Endothelial cell of umbilical vein (primary cell): ENCODE measurements around the gene VWA7. TPM values are rescaled to one million over a fixed set of nuclear protein-coding genes. Genes with fewer than 3 reads are reported as not detected.
A peak's percentile ranks its signal among the peaks of the same experiment; 100 is the strongest.

ENCODE experiments used
- BruUV-seq: library from RNA; stranded (reverse); fragments of 400-500 nt; replicated peaks from 2 replicates; lab custom pipeline; 2021; lab: Mats Ljungman, UMichigan
- CTCF ChIA-PET: fragments of 300-600, 350-600 bp; sonication (Branson Sonifier 250); formaldehyde crosslinking; loops from one replicate; lab custom pipeline; 2021; ENCODE audit warnings: antibody characterized with exemption, inconsistent platforms; lab: Charles Lee
- POLR2A ChIA-PET: fragments of 300-600, 350-600 bp; sonication (Branson Sonifier 250); formaldehyde crosslinking; loops from one replicate; lab custom pipeline; 2021; ENCODE audit warnings: antibody characterized with exemption, inconsistent platforms; lab: Charles Lee
- DNase-seq: peaks from one replicate; pipeline ENCODE4 v3.0.0-alpha.2; 2011; ENCODE audit warnings: low read depth, low spot score
- FAIRE-seq: peaks from 2 replicates; lab custom pipeline; 2011; peaks lifted over from hg19 to GRCh38; lab: Jason Lieb, UNC
- H2AFZ ChIP-seq: 2 replicates; pipeline ENCODE4 v1.6.0; 2012; ENCODE audit warnings: low read depth, low read length, control low read depth, inconsistent platforms
- H3K27ac ChIP-seq: 2 replicates; pipeline ENCODE4 v1.5.1; 2011; ENCODE audit warnings: low read depth, mild to moderate bottlenecking, control low read depth, low read length, moderate library complexity; ENCODE audit not compliant: insufficient read depth
- H3K27me3 ChIP-seq, 2 experiments: 2 replicates each; pipeline versions ENCODE4 v1.6.0 to v1.6.1; 2011; ENCODE audit warnings: low read length in 2 of 2, mixed read lengths in 1 of 2; ENCODE audit not compliant: control insufficient read depth in 2 of 2, insufficient read depth in 2 of 2
- H3K36me3 ChIP-seq, 2 experiments: 2 replicates in 1 of 2; 3 replicates in 1 of 2; pipeline ENCODE4 v1.5.1; 2011; ENCODE audit warnings: low read length in 2 of 2, mild to moderate bottlenecking in 1 of 2, moderate library complexity in 1 of 2; ENCODE audit not compliant: control insufficient read depth in 2 of 2, insufficient read depth in 2 of 2; ENCODE audit errors: extremely low read depth in 1 of 2
- H3K4me1 ChIP-seq: 3 replicates; pipeline ENCODE4 v1.5.1; 2011; ENCODE audit warnings: mild to moderate bottlenecking, low read length; ENCODE audit not compliant: control insufficient read depth, insufficient read depth; ENCODE audit errors: extremely low read depth
- H3K4me2 ChIP-seq: 2 replicates; pipeline ENCODE4 v1.6.1; 2011; ENCODE audit warnings: low read length, control low read depth, mixed read lengths; ENCODE audit not compliant: insufficient read depth
- H3K4me3 ChIP-seq, 3 experiments: fragments of 200-600 bp in 1 of 3; sonication (generic), shearing (Covaris generic) in 1 of 3; replicated peaks in 1 of 3; 2 replicates each; pipeline ENCODE4 v1.5.1; 2011 to 2016; ENCODE audit warnings: control low read depth in 3 of 3, low read length in 3 of 3, mild to moderate bottlenecking in 2 of 3, inconsistent platforms in 1 of 3, low read depth in 1 of 3, moderate library complexity in 1 of 3; ENCODE audit not compliant: insufficient read depth in 1 of 3
- H3K79me2 ChIP-seq: 2 replicates; pipeline ENCODE4 v1.6.0; 2012; ENCODE audit warnings: low read length, inconsistent platforms; ENCODE audit not compliant: control insufficient read depth, insufficient read depth
- H3K9ac ChIP-seq: replicated peaks from 2 replicates; pipeline ENCODE3; 2011; ENCODE audit warnings: low read length, control low read depth; ENCODE audit not compliant: insufficient read depth; ENCODE audit errors: extremely low read depth
- H3K9me1 ChIP-seq: replicated peaks from 3 replicates; pipeline ENCODE4 v1.6.0; 2011; ENCODE audit warnings: mild to moderate bottlenecking, low read length; ENCODE audit not compliant: control insufficient read depth, insufficient read depth; ENCODE audit errors: extremely low read depth
- H3K9me3 ChIP-seq: replicated peaks from 2 replicates; pipeline ENCODE4 v1.5.1; 2012; ENCODE audit warnings: low read length, inconsistent platforms; ENCODE audit not compliant: control insufficient read depth, insufficient read depth
- H4K20me1 ChIP-seq: replicated peaks from 2 replicates; pipeline ENCODE3; 2011; ENCODE audit warnings: mild to moderate bottlenecking, low read length; ENCODE audit not compliant: control insufficient read depth, insufficient read depth; ENCODE audit errors: extremely low read depth
- JUN ChIP-seq: IDR thresholded peaks from 2 replicates; pipeline ENCODE4 v1.6.1; 2011; ENCODE audit warnings: borderline replicate concordance, low read depth; ENCODE audit not compliant: insufficient read length, insufficient read depth
- MYC ChIP-seq: IDR thresholded peaks from one replicate; pipeline ENCODE4 v1.6.1; 2011; ENCODE audit warnings: mild to moderate bottlenecking, low read depth, low read length
- dilution Hi-C: fragments of 300-500 bp; cut with MboI; formaldehyde crosslinking; loops from one replicate; pipeline ENCODE4 v1.15.0; 2019; ENCODE audit warnings: low sequenced_read_pairs; ENCODE audit not compliant: extremely low pct_ligation_motif_present
- intact Hi-C: fragments of 100-400 bp; cut with micrococcal nuclease; formaldehyde crosslinking; loops from one replicate; pipeline ENCODE4 v1.10.0; 2022
- polyA plus RNA-seq, 4 experiments: library from polyadenylated mRNA; depleted of rRNA in 3 of 4; stranded (reverse) in 3 of 4; unstranded in 1 of 4; fragments of >200 nt; gene quantifications; 2 replicates each; pipeline versions ENCODE4 v1.2.1 to v1.2.3, GENCODE V29; 2011 to 2012; ENCODE audit warnings: missing spikeins in 1 of 4
- total RNA-seq: library from RNA; stranded (reverse); gene quantifications from 2 replicates; pipeline ENCODE4 v1.2.3, GENCODE V29; 2021
- TF ChIP-seq, protein P1 (sequence below): IDR thresholded peaks from 2 replicates; pipeline ENCODE4 v1.6.1; 2011; ENCODE audit not compliant: insufficient read depth, insufficient read length
- TF ChIP-seq, protein P2 (sequence below), 2 donors: IDR thresholded peaks; 1 replicate in 1 of 2; 2 replicates in 1 of 2; pipeline ENCODE4 v1.5.1; 2011; ENCODE audit warnings: low read length in 2 of 2, mild to moderate bottlenecking in 2 of 2, moderate library complexity in 2 of 2, control low read depth in 1 of 2, inconsistent platforms in 1 of 2, low read depth in 1 of 2; ENCODE audit not compliant: insufficient read depth in 1 of 2; ENCODE audit errors: extremely low read depth in 1 of 2

Gene VWA7
- total and polyA plus RNA-seq, 2 donors (not counting 3 experiments of a cell fraction or from before 2014, with no cell fraction given) = 0.11 to 0.51 TPM

DNA sequence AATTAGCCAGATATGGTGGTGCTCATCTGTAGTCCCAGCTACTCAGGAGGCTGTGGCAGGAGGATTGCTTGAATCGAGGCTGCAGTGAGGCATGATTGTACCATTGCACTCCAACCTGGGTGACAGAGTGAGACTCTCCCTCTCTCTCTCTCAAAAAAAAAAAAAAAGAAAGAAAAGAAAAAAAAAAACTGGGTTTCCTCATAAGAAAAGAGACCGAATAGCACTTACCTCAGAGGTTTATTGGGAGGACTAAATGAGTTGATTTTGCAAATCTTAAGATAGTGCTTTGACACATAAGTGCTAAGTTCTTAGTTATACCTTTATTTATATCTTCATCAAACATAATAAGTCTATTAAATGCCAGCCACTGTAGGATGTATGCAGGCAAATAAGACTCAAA, 6.3 kb downstream of the VWA7 start:
- no TSS peak for BruUV-seq

DNA sequence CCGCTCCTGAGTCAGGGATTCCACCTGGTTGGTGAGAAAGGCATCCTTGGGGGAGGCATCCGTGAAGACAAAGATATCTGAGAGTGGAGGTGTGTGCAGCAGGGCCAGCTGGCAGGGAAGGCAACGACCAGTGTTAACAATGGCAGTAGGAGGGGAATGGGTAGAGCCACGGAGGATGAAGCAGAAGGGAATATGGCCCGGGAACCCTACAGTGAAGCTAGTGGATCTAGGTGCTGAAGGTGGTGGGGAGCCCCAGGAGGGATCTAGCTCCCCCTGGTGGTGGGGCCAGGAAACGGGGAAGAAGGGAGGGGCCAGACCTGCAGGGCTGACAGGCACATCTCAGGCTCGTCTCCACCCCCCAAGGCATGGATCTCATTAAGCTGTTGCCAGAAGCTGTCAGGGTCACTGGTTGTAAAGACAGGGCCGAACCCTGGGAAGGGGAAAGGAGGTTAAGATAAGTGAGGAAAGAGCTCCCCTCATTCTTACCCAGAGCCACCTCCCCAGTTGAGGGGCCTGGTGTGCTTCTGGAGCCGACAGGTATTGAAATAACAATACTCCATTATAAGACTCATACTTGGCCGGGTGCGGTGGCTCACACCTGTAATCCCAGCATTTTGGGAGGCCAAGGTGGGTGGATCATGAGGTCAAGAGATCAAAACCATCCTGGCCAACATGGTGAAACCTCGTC, 7.3 kb downstream of the VWA7 start:
- intact Hi-C loops (loop anchor here (1.0 to 5.0 kb wide), 4 partner anchors 32 to 223 kb away; partner anchors contain the start of genes ATP6V1G2, DDAH2 and NFKBIL1), dilution Hi-C loops (no loop called here)
- H3K4me3 ChIP-seq = no peak overlapping the region
- no peaks in the 10 kb centered on the region for H3K4me1 ChIP-seq
- no peaks in the 10 kb centered on the region for H3K27me3 ChIP-seq
- H3K27ac ChIP-seq = no peak overlapping the region
- no peak overlapping the region for H3K9ac ChIP-seq
- POLR2A ChIA-PET = interaction anchor here (0.7 to 1.2 kb wide), 4 partner anchors 34 to 45 kb away, joined by 3 to 4 read pairs (median 3); partner anchors contain the start of genes CLIC1, DDAH2, HSPA1A and HSPA1L
- no TSS peak for BruUV-seq
- no peak for FAIRE-seq
- CTCF ChIA-PET = interaction anchor here (0.5 to 6.6 kb wide), 34 partner anchors 8 to 222 kb away, joined by 3 to 61 read pairs (median 5); partner anchors contain the start of genes ABHD16A, CLIC1, DDAH2 and HSPA1B
- H3K9me3 ChIP-seq = no peaks in the 10 kb centered on the region
- peak; percentile 66 for DNase-seq
- no peaks in the 10 kb centered on the region for H4K20me1 ChIP-seq
- no peaks in the 10 kb centered on the region for H3K79me2 ChIP-seq
- no peak overlapping the region for H2AFZ ChIP-seq
- TF ChIP-seq, protein P1, sequence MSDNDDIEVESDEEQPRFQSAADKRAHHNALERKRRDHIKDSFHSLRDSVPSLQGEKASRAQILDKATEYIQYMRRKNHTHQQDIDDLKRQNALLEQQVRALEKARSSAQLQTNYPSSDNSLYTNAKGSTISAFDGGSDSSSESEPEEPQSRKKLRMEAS = no peak
- TF ChIP-seq, protein P2, sequence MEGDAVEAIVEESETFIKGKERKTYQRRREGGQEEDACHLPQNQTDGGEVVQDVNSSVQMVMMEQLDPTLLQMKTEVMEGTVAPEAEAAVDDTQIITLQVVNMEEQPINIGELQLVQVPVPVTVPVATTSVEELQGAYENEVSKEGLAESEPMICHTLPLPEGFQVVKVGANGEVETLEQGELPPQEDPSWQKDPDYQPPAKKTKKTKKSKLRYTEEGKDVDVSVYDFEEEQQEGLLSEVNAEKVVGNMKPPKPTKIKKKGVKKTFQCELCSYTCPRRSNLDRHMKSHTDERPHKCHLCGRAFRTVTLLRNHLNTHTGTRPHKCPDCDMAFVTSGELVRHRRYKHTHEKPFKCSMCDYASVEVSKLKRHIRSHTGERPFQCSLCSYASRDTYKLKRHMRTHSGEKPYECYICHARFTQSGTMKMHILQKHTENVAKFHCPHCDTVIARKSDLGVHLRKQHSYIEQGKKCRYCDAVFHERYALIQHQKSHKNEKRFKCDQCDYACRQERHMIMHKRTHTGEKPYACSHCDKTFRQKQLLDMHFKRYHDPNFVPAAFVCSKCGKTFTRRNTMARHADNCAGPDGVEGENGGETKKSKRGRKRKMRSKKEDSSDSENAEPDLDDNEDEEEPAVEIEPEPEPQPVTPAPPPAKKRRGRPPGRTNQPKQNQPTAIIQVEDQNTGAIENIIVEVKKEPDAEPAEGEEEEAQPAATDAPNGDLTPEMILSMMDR (IDR thresholded peaks at IDR 0.05; ENCODE audit: extremely low read depth in 1 of 2, insufficient read depth in 1 of 2, low read depth in 1 of 2, low read length in 2 of 2) = peak; percentile 83 to 88
- H3K9me1 ChIP-seq = no peaks in the 10 kb centered on the region
- H3K4me2 ChIP-seq = no peak overlapping the region
- H3K36me3 ChIP-seq = no peaks in the 10 kb centered on the region

More for the DNA sequence above, 6.3 kb downstream of the VWA7 start:
- no peak overlapping the region for H3K4me2 ChIP-seq
- no peaks in the 10 kb centered on the region for H3K9me3 ChIP-seq
- no peak overlapping the region for H3K27ac ChIP-seq
- H3K9ac ChIP-seq = no peak overlapping the region
- FAIRE-seq (no peak), DNase-seq (no peak)
- CTCF ChIA-PET = interaction anchor here (1.2 to 6.6 kb wide), 7 partner anchors 9 to 87 kb away, joined by 3 to 61 read pairs (median 29); partner anchors contain the start of genes CLIC1, DDAH2 and MSH5
- TF ChIP-seq MYC (no peak), JUN (no peak)
- H3K9me1 ChIP-seq = no peaks in the 10 kb centered on the region
- POLR2A ChIA-PET = interaction anchor here (0.7 kb wide), 1 partner anchor 60 kb away, joined by 7 read pairs; no protein-coding TSS in a partner anchor
- no peaks in the 10 kb centered on the region for H3K4me1 ChIP-seq
- no peaks in the 10 kb centered on the region for H3K79me2 ChIP-seq
- H3K36me3 ChIP-seq = no peaks in the 10 kb centered on the region
- no peak overlapping the region for H3K4me3 ChIP-seq
- dilution Hi-C loops (no loop called here), intact Hi-C loops (loop anchor here (5.0 kb wide), 1 partner anchor 224 kb away; the partner anchor contains the start of genes ATP6V1G2 and NFKBIL1)
- H3K27me3 ChIP-seq = no peaks in the 10 kb centered on the region
- H2AFZ ChIP-seq = no peak overlapping the region
- H4K20me1 ChIP-seq = no peaks in the 10 kb centered on the region
